ENCODE results near the gene FAAP20.

GRCh38 chr1:2177541-2177940 is 17.0 kb downstream of the FAAP20 start:
- TF ChIP-seq, protein P1, sequence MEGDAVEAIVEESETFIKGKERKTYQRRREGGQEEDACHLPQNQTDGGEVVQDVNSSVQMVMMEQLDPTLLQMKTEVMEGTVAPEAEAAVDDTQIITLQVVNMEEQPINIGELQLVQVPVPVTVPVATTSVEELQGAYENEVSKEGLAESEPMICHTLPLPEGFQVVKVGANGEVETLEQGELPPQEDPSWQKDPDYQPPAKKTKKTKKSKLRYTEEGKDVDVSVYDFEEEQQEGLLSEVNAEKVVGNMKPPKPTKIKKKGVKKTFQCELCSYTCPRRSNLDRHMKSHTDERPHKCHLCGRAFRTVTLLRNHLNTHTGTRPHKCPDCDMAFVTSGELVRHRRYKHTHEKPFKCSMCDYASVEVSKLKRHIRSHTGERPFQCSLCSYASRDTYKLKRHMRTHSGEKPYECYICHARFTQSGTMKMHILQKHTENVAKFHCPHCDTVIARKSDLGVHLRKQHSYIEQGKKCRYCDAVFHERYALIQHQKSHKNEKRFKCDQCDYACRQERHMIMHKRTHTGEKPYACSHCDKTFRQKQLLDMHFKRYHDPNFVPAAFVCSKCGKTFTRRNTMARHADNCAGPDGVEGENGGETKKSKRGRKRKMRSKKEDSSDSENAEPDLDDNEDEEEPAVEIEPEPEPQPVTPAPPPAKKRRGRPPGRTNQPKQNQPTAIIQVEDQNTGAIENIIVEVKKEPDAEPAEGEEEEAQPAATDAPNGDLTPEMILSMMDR (conservative IDR thresholded peaks at IDR 0.05 in 1 of 2, IDR thresholded peaks at IDR 0.05 in 1 of 2; ENCODE audit: extremely low read depth in 1 of 2, insufficient read depth in 1 of 2, low read depth in 1 of 2, low read length in 2 of 2): no peak
- no peak for TF ChIP-seq EZH2 (IDR thresholded peaks at IDR 0.05; ENCODE audit: borderline replicate concordance, low read length)
